Lower leg skin (tissue), 3 donors: ENCODE data around the gene TMEM63A.

Experiments used
- CTCF ChIP-seq, 3 donors: fragments of 450-650 bp; IDR thresholded peaks; one replicate each; pipeline ENCODE4 v1.5.1; 2016; ENCODE audit warnings: antibody characterized with exemption in 3 of 3, mild to moderate bottlenecking in 3 of 3, moderate library complexity in 2 of 3
- POLR2A ChIP-seq, 2 donors: fragments of 450-650 bp; IDR thresholded peaks; one replicate each; pipeline ENCODE4 v1.6.1; 2016 to 2017; ENCODE audit warnings: antibody characterized with exemption in 2 of 2, mild to moderate bottlenecking in 1 of 2, moderate library complexity in 1 of 2

- no peak for TF ChIP-seq CTCF (IDR thresholded peaks at IDR 0.05)
- TF ChIP-seq POLR2A (IDR thresholded peaks at IDR 0.05) = no peak
Measured at GRCh38 chr1:225888289-225888897, 6.2 kb upstream of the TMEM63A start.
